Omental fat pad (tissue), 4 donors: ENCODE data around the gene ATP12A. TPM values are rescaled to one million over a fixed set of nuclear protein-coding genes. Genes with fewer than 3 reads are reported as not detected.

ENCODE experiments used
- ATAC-seq: fragments of 150-250 bp; one replicate; pipeline ENCODE4 v1.9.1; 2016; ENCODE audit warnings: mild to moderate bottlenecking, moderate library complexity; ENCODE audit not compliant: low FRiP score
- DNase-seq: peaks from one replicate; pipeline ENCODE4 v3.0.0-alpha.2; 2019; ENCODE audit warnings: low spot score
- CTCF ChIP-seq, 3 donors: fragments of 450-650 bp; IDR thresholded peaks; one replicate each; pipeline ENCODE4 v1.5.1; 2016 to 2017; ENCODE audit warnings: antibody characterized with exemption in 3 of 3, mild to moderate bottlenecking in 3 of 3, moderate library complexity in 2 of 3
- small RNA-seq: library from RNA; depleted of rRNA; stranded (forward); fragments of <200 nt; gene quantifications from one replicate; pipeline ENCODE3, GENCODE V24; 2016
- total RNA-seq, 4 donors: library from RNA; depleted of rRNA; stranded (reverse); fragments of >200 nt; gene quantifications; one replicate each; pipeline ENCODE4 v1.1.0, GENCODE V29; 2016

ATP12A gene
- total RNA-seq, 4 donors from 2014 or later, result not detected

GRCh38 chr13:24746618-24747247 lies 66.5 kb downstream of the ATP12A start:
- no peak for TF ChIP-seq CTCF (IDR thresholded peaks at IDR 0.05)
- no peak for ATAC-seq
- DNase-seq, result no peak

- DNase-seq (no peak), ATAC-seq (no peak)
- TF ChIP-seq CTCF (IDR thresholded peaks at IDR 0.05), result no peak
Observed at GRCh38 chr13:24747248-24748060, 67.2 kb downstream of the ATP12A start.

- ATAC-seq, result no peak
- TF ChIP-seq CTCF (IDR thresholded peaks at IDR 0.05), result no peak
- no peak for DNase-seq
Observed at GRCh38 chr13:24748061-24748400, 67.8 kb downstream of the ATP12A start.

GRCh38 chr13:24759197-24759596 lies 79.0 kb downstream of the ATP12A start:
- no peak for TF ChIP-seq CTCF (IDR thresholded peaks at IDR 0.05)
- no peak for DNase-seq
- ATAC-seq, result no peak

Small RNA genes lying within 50 kb of the gene (small RNA-seq; reads per million reads assigned to genes)
- not detected for gene RNY1P7

Other genes starting within 250 kb of the ATP12A start
- gene PARP4, start 167.6 kb upstream of the ATP12A start, total RNA-seq, result 10 to 100 TPM; 44.1 to 59.0 (median 51.3) TPM
- under 1 TPM in 2 of 4 donors, not detected in 2; 0.28 to 0.32 TPM for gene RNF17, start 83.8 kb downstream of the ATP12A start, total RNA-seq